HG03378 (cell line): ENCODE measurements around the gene POLR3GL.

Source experiments
- ATAC-seq: cut with Tn5 transposase; IDR thresholded peaks from one replicate; pipeline ENCODE4 v1.9.1; 2021; ENCODE audit warnings: mild to moderate bottlenecking, moderate library complexity; ENCODE audit not compliant: unreplicated experiment

Gene POLR3GL

GRCh38 chr1:145972580-145972979, 8.1 kb downstream of the POLR3GL start:
- no peak for ATAC-seq

- no peak for ATAC-seq
These were observed 10.2 kb downstream of the POLR3GL start for GRCh38 chr1:145974721-145975120.

GRCh38 chr1:145975216-145975615, 10.7 kb downstream of the POLR3GL start:
- no peak for ATAC-seq

GRCh38 chr1:145977016-145977415, 12.5 kb downstream of the POLR3GL start:
- ATAC-seq: no peak

- peak; percentile 31 for ATAC-seq
These were observed 13.3 kb downstream of the POLR3GL start for GRCh38 chr1:145977486-145978470.

GRCh38 chr1:145978471-145978853, 14.0 kb downstream of the POLR3GL start:
- ATAC-seq: no peak

GRCh38 chr1:145978854-145979745, 14.6 kb downstream of the POLR3GL start:
- ATAC-seq: peak; percentile 87

GRCh38 chr1:145979746-145980456, 15.4 kb downstream of the POLR3GL start:
- no peak for ATAC-seq

- no peak for ATAC-seq
These were observed 16.0 kb downstream of the POLR3GL start for GRCh38 chr1:145980457-145980994.

- no peak for ATAC-seq
These were observed 17.7 kb downstream of the POLR3GL start for GRCh38 chr1:145982010-145982723.

- ATAC-seq: no peak
These were observed 18.8 kb downstream of the POLR3GL start for GRCh38 chr1:145983206-145983675.

- no peak for ATAC-seq
These were observed 19.7 kb downstream of the POLR3GL start for GRCh38 chr1:145983960-145984830.

GRCh38 chr1:145985129-145985501, 20.6 kb downstream of the POLR3GL start:
- ATAC-seq: no peak

GRCh38 chr1:145985502-145986439, 21.3 kb downstream of the POLR3GL start:
- no peak for ATAC-seq

- ATAC-seq: no peak
These were observed 22.1 kb downstream of the POLR3GL start for GRCh38 chr1:145986551-145986950.

GRCh38 chr1:145987926-145988325, 23.4 kb downstream of the POLR3GL start:
- no peak for ATAC-seq

- ATAC-seq: no peak
These were observed 24.3 kb downstream of the POLR3GL start for GRCh38 chr1:145988773-145989172.
